ENCODE measurements around the gene ATG7.

GRCh38 chr3:11377719-11378118 lies 105.5 kb downstream of the ATG7 start:
- TF ChIP-seq CTCF (IDR thresholded peaks at IDR 0.05; ENCODE audit: low read depth, low read length, poor library complexity, severe bottlenecking), result no peak
- TF ChIP-seq EZH2phosphoT487 (IDR thresholded peaks at IDR 0.05; ENCODE audit: borderline replicate concordance, low read length), result no peak

Measured in DOHH2 (cell line).